Superior temporal gyrus (tissue), 1 donor: ENCODE data around the gene TULP1.

Source experiments
- DNase-seq: peaks from one replicate; pipeline ENCODE4 v3.0.0-alpha.2; 2016; ENCODE audit errors: extremely low spot score

Gene TULP1

DNA sequence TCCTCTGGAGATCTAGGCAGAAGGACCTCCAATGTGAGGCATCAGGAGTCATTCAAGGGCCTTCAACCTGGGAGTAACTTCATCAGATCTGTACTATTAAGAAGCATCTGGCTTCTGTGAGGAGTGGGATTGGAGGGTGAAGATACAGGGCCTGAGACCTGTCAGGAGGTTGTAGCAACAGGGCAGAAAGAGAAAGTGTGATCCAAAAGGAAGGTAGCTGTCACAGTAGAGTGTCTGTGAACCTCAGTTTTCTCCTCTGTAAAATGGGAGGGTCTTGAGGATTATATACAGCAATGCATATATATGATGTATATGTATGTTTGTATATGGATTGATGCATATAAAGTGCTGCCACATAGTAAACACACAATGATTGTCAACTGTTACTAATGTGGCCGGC lies 47.0 kb downstream of the TULP1 start:
- no peak for DNase-seq

DNA sequence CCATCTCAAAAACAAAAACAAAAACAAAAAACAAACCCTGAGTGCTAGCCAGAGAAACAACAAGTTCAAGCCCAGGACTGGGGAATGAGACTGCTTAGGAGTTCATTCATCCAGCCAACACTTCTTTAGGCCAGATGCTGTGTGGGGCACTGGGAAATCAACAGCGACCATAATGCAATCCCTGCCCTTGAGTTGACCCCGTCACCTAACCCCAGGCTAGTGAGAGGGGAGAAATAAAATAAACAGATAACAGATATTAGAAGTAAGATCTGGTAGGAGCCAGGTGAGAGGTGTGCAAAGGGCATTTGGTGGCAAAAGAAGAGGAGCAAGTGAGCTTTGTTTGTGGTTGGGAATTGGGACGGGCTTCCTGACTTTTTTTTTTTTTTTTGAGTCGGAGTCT lies 49.4 kb downstream of the TULP1 start:
- DNase-seq, result no peak

DNA sequence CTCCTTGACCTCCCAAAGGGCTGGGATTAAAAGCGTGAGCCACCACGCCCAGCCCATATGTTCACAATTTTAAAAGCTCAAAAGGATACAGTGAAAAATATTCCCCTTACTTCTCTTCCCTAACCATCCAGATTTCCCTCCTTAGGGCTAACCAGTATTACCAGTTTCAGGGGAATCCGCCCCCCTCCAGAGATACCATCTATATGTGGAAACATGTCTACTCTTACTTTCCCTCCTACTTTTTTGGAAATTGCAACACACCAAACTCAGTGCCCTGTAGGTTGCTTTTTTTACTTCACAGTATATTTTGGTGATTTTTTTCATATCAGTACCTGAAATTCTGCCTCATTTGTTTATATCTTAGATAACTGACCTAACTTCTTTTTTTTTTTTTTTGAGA lies 51.4 kb downstream of the TULP1 start:
- no peak for DNase-seq

DNA sequence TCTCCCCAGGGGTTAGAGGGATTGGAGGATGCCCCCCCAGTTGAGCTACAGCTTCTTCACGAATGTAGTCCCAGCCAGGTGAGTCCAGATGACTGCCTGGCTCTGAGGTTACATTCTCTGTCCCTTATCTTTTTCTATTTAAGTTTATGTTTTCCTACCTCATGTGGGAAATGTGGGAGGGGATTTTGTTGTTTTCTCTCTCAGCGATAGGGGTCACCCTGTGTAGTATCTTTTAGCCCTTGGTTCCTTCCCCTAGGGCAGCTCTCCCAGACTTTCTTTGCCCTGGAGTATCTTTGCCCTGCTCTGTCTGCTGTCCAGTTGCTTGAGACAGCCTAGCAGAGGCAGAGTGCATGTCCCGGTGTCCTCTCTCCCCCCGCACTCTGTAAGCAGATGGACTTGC lies 54.8 kb downstream of the TULP1 start:
- DNase-seq, result no peak

DNA sequence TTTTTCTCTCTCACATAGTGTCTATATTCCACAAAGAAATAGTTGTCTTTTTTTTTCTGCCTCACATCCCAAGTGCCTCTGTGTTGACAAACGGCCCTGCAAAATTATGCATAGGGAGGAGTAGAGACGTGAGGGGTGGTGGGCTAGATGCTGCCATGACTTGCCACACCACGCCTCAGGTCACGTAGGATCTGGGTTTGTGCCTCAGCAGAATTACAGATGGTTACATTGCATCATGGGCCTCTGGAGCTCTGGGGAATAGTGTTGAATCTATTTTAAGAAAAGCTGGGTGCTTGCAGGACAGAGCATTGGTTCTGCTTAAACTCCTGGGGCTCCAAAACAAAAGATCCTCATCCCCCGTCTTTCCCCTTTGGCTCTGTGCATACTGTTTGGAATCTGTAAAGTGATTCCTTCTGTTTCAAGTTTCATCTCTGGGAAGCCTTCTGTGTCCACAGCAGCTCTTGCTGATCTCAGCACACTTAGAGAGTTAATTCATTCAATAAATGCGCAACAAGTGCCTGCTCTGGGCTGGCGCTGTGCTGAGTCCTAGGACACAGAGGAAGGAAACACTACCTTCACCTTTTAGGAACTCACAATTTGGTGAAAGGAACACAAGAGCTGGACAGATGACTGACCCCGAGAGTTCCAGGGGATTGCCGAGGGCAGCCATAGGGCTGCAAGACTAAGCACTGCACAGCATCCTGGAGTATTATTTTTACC lies 58.1 kb downstream of the TULP1 start:
- no peak for DNase-seq

DNA sequence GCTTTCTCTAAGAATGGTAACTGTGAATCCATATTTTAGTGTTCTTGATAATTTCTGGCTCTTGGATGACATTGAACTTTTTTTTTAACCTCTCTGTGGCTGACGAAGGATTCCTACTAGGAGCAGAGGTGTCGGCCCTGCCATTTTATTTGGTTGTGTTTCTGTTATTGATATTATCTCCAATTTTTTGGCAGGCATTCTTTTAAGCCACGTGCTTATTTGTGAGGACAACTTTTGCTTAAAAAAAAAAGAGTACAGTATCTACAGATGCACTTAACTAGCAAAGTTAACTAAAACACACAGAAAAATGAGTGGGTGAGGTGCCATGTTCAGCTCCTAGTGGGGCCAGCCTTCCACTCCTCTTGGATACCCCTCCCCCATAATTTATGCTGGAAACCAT lies 59.5 kb downstream of the TULP1 start:
- no peak for DNase-seq

DNA sequence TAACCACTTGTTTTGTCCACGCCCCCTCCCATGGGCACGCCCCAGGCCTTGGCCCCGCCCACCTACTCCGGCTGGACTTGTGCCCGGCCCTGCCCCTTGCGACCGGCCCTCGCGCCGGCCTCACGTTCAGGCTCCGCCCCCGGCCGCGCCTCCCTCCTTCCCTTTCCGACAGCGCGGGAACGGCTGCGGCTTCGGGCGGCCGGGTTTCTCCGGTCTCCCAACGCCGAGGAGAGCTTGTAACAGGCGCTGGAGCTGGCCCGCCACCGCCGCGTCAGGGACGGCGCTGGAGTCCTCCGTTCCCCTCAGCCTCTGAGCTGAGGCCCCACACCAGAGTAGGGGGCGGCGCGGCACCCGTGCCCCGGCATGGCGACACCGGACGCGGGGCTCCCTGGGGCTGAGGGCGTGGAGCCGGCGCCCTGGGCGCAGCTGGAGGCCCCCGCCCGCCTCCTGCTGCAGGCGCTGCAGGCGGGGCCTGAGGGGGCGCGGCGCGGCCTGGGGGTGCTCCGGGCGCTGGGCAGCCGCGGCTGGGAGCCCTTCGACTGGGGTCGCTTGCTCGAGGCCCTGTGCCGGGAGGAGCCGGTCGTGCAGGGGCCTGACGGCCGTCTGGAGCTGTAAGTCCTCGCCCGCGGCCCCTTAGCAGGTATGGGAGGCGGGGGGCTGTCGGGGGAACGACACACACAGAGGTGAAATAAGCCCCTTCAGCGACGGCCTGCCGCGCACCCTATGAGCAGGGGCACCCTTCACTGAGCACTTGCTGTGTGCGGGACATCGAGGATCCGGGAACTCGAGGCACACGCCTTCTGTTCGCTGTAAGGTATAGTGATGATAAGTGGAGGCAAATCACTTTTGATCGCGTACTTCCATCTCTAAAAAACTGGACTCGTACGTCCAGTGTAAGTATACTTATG lies 60.3 kb downstream of the TULP1 start, which contains the start of gene FANCE:
Gene FANCE, plus strand, starts transcription at position 156 of the 908 bp plus-strand sequence. Its CDS starts 208 bp downstream, at position 364.
- peak; percentile 88 for DNase-seq

DNA sequence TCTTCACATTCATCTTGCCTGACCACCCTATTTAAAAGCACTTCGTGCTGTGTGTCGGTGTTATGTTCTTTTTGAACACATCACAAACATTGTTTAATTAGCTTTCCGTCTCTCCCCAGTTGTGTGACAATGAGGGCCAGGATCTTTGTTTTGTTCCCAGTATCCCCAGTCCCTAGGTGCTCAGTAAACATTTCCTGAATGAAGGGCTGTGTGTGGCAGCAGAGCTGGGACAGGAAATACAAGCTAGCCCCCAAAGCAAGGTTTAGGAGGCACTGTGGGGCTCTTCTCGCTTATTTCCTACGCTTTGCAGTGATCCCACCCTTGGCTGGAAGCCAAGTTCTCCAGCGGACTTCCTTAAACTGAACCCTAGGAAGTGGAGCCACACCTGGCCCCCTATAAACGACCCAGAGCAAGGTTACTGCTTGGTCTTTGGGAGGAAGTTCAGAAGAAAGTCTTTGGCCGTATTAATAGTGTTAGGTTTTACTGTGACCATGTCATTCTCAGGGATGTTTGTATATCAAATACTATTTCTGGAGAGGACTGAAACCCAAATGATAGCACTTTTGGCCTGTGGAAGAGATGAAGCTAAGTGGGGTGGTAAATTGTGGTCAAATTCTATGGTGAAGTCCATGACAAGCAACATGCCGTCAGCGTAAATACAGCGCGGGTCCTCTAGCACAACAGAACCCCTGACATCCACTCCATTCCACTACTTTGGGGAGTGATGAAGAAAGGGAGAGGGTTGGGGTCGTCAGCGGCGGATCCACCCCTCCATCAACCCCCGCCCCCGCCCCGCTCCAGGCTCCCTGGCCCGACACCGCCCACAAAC lies 61.1 kb downstream of the TULP1 start:
- peak; percentile 28 for DNase-seq

DNA sequence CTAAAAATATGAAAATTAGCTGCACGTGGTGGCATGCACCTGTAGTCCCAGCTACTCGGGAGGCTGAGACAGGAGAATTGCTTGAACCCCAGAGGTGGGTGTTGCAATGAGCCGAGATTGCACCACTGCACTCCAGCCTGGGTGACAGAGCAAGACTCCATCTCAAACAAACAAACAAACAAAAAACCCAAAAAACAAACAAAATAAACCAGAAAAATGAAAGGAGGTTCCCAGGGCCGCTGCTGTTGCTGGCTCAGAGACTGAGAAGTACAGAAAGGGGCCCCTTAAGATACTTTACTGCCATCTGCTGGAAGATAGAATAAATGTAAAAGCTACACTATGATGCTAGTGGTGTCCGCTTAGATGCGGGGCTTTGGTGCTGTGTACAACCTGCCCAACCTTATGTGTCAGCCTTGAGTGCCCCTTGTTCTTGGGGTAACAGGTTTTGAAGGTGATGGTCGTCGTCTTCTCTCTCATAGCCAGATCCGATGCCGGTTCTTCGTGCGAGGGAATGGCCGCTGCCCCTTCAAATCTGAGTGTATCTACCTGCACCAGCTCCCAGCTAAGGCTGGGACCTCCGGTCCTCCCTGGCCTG lies 63.3 kb downstream of the TULP1 start:
- DNase-seq, result peak; percentile 96

DNA sequence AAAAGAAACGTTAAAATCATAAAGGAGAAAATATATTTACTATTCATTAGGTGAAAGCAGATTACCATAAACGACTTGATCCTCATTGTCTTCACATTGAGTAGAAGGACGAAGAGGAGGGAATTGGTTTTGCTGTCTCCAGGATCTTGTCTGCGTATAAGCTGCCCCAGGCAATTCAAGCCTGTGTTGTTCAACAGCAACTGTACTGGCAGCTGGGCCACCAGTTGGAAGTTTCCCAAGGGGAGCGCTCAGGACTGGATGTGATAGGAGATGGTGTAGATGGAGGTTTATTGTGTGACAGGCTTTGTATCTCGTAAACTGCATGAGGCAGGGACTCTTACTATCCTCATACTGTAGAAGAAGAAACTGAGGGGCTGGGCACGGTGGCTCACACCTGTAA lies 64.5 kb downstream of the TULP1 start:
- DNase-seq, result peak; percentile 11
